GM19468 (cell line): ENCODE data around the gene FNDC3B.
"Not testable (repeated sequence)": the region's sequence is repeated elsewhere in the genome, so short reads cannot be mapped to it uniquely, and the experiment has no call there.

ENCODE experiments used
- ATAC-seq: cut with Tn5 transposase; IDR thresholded peaks from one replicate; pipeline ENCODE4 v1.9.1; 2021; ENCODE audit warnings: mild to moderate bottlenecking, moderate library complexity, moderate number of reproducible peaks; ENCODE audit not compliant: unreplicated experiment; ENCODE audit errors: extremely low read depth

Gene FNDC3B

GRCh38 chr3:172222478-172223071, 183.2 kb downstream of the FNDC3B start:
- ATAC-seq, result no peak

DNA sequence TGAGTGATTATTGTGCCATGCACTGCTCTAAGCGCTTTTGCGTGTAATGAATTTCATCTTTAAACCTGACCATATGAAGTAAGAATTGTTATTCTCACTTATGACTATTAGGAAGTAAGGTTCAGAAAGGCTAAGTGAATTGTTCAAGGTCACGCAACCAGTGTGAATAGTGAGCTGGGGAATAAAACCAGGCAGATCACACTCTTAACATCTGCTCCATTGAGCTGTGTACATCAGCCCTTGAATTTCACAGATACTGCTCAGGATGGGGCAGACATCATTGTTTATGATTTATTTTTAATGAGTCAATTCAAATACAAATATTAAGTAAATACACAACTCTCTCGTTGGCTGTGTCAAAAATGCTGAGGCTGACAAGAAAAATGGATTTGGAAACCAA, 184.5 kb downstream of the FNDC3B start:
- no peak for ATAC-seq

- ATAC-seq, result no peak
Measured at GRCh38 chr3:172224560-172225214, 185.3 kb downstream of the FNDC3B start.

- no peak for ATAC-seq
Measured at GRCh38 chr3:172225215-172225707, 185.9 kb downstream of the FNDC3B start.

DNA sequence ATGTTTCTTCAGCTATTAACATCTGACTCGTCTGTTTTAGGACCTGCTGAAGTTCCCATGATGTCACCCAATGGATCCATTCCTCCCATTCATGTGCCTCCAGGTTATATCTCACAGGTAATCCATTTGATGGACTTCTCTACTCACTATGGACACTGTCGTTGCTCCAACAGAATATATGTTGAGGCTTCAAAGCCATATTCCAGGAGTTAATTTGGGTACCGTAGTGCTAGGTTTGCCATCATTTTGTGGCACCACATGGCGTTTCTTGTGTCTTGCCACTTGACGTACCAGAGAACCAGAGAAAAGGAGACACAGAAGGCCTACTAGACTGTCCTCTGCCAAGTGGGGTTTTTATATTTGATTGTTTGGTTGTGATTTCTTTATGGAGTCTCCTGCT, 187.5 kb downstream of the FNDC3B start:
- no peak for ATAC-seq

DNA sequence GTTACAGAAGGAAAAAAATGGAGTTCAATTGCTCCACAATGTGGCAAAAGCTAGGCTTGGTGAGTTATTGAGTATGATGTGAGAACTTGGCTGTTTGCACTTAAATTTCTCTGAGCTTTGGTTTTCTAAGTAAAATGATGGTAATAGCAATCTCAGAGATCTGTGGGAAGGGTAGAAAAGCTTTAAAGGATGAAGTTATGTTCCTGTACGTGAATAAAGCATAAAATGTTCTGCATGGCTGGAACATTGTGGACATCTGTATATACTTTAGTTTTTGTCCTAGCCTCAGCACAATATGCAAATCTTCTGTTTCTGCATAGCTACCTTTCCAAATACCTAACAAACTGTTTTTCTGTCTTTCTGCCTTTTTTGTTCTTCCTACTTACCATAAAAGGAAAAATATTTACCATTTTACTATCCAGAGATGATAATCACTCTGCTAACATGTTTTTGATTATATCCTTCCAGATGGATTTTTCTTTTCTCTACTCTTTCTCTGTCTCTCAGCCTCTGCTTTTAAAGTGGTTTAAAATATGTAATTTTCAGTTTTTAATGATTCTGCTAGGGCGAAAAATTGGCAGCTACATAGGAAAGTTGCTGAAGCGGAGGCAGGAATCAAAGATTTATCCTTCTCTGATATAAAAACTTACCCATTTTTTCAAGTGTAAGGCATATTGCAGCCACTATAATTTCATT, 188.1 kb downstream of the FNDC3B start:
- ATAC-seq, result no peak

DNA sequence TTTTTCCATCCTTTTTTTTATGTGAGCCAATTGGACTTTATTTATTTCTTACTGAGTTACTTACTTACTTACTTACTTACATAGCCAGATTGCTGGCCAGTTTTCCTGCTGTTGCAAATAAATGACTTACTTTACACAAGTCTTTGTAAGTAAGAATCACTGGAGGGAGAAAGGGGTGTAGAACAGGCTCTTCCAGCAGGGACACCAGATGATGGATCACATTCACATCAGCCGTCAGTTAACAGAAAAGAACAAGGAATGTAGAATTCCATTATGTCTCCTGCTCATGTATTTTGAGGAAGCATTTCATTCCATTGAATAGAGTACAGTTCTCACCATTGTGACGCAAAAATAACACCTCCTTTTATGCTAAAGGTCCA, 188.6 kb downstream of the FNDC3B start:
- ATAC-seq, result no peak

GRCh38 chr3:172229462-172229861, 190.1 kb downstream of the FNDC3B start:
- no peak for ATAC-seq

GRCh38 chr3:172231318-172231901, 192.0 kb downstream of the FNDC3B start:
- ATAC-seq, result no peak

- ATAC-seq, result no peak
Measured at GRCh38 chr3:172232579-172233212, 193.3 kb downstream of the FNDC3B start.

GRCh38 chr3:172233474-172234277, 194.3 kb downstream of the FNDC3B start:
- ATAC-seq, result no peak

GRCh38 chr3:172235698-172236097, 196.3 kb downstream of the FNDC3B start:
- no peak for ATAC-seq

DNA sequence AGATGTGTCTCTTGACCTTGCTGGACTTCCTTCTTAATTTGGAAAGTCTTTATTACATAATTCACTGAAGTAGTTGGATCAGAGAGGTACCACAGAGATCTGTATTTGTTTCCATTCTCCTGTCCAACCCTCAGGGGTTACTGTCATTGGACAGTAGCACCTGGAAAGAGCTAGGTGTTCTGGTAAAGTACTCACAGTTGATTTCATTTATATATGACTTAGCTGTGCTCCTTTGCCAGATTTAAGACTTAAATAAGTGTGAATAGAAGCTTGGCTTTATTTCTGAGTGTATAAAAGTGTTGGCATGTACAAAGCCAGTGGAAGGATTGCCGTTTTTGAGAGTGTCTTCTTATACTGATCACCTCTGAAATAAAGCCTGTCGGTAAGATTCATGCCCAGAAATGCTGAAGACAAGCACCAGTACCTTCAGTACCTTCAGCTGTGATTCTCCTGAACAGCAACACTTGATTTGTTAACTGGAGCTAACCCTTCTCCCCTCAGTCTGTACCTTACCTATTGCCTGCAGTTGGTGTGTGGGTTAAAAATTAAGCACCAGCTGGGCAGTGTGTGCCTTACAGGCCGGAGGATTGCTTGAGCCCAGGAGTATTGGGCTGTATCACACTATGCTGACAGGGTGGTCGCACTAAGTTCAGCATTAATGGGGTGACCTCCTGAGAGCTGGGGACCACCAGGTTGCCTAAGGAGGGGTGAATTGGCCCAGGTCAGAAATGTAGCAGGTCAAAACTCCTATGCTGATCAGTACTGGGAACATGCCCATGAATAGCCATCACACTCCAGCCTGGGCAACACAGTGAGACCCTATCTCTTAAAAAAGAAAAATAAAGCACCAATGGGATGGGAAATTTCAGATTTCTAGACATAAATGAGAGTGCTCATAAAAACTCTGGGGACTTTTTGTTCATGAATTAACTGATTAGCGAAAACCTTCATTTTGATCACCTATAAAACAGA, 197.7 kb downstream of the FNDC3B start:
- no peak for ATAC-seq

- ATAC-seq, result no peak
Measured at GRCh38 chr3:172238188-172238587, 198.8 kb downstream of the FNDC3B start.

DNA sequence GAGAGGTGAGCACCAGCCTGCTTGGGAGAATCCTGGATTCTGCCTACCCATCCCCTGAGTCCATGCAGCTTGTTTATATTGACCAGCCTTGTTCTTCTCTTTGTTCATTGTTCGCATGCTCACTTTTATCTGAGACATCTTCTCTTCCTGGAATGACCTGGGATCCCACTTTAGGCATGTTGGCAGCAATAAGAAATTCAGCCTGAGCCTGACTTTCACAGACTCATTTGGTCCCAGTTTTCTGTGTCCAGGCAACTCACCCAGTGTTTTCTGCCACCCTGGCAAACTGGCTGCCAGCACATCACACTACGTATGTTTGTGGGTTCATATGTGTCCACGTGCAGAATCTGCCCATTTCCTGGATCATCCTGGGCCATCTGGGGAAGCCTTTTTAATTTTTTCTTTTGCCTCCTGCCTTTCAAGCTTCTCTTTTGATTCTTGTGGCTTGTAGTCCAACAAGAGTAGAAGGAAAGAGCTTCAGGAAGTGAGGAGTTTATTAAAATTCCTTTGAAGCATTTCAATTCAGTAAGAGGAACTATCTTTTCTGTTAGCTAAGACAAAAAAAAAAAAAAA, 199.9 kb downstream of the FNDC3B start:
- no peak for ATAC-seq

DNA sequence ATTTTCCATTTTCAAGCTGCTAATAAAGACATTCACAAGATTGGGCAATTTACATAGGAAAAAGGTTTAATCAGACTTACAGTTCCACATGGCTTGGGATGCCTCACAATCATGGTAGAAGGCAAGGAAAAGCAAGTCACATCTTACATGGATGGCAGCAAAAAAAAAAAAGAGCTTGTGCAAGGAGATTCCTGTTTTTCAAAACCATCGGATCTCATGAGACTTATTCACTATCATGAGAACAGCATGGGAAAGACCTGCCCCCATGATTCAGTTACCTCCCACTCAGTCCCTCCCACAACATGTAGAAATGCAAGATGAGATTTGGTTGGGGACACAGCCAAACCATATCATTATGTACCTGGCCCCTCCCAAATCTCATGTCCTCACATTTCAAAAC, 202.0 kb downstream of the FNDC3B start:
- ATAC-seq, result no peak

- ATAC-seq, result not testable (repeated sequence)
Measured at GRCh38 chr3:172242471-172242870, 203.1 kb downstream of the FNDC3B start.

GRCh38 chr3:172243376-172243775, 204.0 kb downstream of the FNDC3B start:
- ATAC-seq, result not testable (repeated sequence)
